HG02759 (cell line): ENCODE measurements around the gene ZCCHC7.
A peak's percentile ranks its signal among the peaks of the same experiment; 100 is the strongest.

Source experiments
- ATAC-seq: cut with Tn5 transposase; IDR thresholded peaks from one replicate; pipeline ENCODE4 v1.9.1; 2021; ENCODE audit warnings: mild to moderate bottlenecking, moderate library complexity; ENCODE audit not compliant: unreplicated experiment

ZCCHC7 gene

GRCh38 chr9:37331871-37332270 lies 211.5 kb downstream of the ZCCHC7 start:
- ATAC-seq = no peak

- no peak for ATAC-seq
These were observed 212.2 kb downstream of the ZCCHC7 start for GRCh38 chr9:37332578-37332977.

GRCh38 chr9:37333288-37333687 lies 212.9 kb downstream of the ZCCHC7 start:
- ATAC-seq = no peak

GRCh38 chr9:37335238-37335637 lies 214.9 kb downstream of the ZCCHC7 start:
- no peak for ATAC-seq

GRCh38 chr9:37336150-37336549 lies 215.8 kb downstream of the ZCCHC7 start:
- no peak for ATAC-seq

GRCh38 chr9:37337301-37337890 lies 217.0 kb downstream of the ZCCHC7 start:
- ATAC-seq = no peak

- no peak for ATAC-seq
These were observed 217.8 kb downstream of the ZCCHC7 start for GRCh38 chr9:37338218-37338617.

GRCh38 chr9:37339923-37340322 lies 219.5 kb downstream of the ZCCHC7 start:
- ATAC-seq = no peak

- no peak for ATAC-seq
These were observed 220.6 kb downstream of the ZCCHC7 start for GRCh38 chr9:37340961-37341360.

- no peak for ATAC-seq
These were observed 221.3 kb downstream of the ZCCHC7 start for GRCh38 chr9:37341704-37342103.

GRCh38 chr9:37342493-37342892 lies 222.1 kb downstream of the ZCCHC7 start:
- no peak for ATAC-seq

- ATAC-seq = peak; percentile 47
These were observed 222.5 kb downstream of the ZCCHC7 start for GRCh38 chr9:37342895-37343294.

- ATAC-seq = no peak
These were observed 223.3 kb downstream of the ZCCHC7 start for GRCh38 chr9:37343724-37344123.

GRCh38 chr9:37345038-37345437 lies 224.7 kb downstream of the ZCCHC7 start:
- no peak for ATAC-seq

- ATAC-seq = no peak
These were observed 228.5 kb downstream of the ZCCHC7 start for GRCh38 chr9:37348917-37349316.

GRCh38 chr9:37350486-37351190 lies 230.3 kb downstream of the ZCCHC7 start:
- no peak for ATAC-seq

- ATAC-seq = no peak
These were observed 233.4 kb downstream of the ZCCHC7 start for GRCh38 chr9:37353791-37354190.

GRCh38 chr9:37362430-37362829 lies 242.1 kb downstream of the ZCCHC7 start:
- no peak for ATAC-seq

GRCh38 chr9:37363124-37363523 lies 242.8 kb downstream of the ZCCHC7 start:
- no peak for ATAC-seq

- ATAC-seq = no peak
These were observed 243.8 kb downstream of the ZCCHC7 start for GRCh38 chr9:37364136-37364535.

GRCh38 chr9:37364751-37365360 lies 244.5 kb downstream of the ZCCHC7 start:
- ATAC-seq = no peak

- peak; percentile 32 for ATAC-seq
These were observed 249.3 kb downstream of the ZCCHC7 start for GRCh38 chr9:37369671-37370070.
